ENCODE measurements around the gene SYTL5. TPM values are rescaled to one million over a fixed set of nuclear protein-coding genes. Genes with fewer than 3 reads are reported as not detected.
"Not testable (repeated sequence)": the region's sequence is repeated elsewhere in the genome, so short reads cannot be mapped to it uniquely, and the experiment has no call there.

The SYTL5 gene
- under 1 TPM in 1 of 3 donors, not detected in 2; 0.05 TPM for total RNA-seq

DNA sequence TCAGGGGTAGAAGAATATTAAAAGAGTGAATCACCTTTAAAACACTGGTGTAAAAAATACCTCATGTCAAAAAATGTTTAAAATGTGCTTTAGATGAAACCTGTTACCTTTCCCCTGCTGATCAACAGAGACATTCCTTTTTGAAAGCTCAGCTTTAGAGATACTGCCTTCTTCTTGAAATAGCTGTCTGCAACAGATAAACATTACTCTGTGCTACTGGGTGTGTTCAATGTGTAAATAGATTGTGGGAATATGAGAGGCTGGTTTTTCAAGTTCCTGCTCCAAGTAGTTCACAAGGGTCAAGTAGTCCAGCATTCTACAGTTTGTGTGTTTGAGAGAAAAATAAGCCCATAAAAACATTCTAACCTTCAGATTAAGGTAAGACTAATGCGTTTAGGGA lies at the start of gene SYTL5:
Gene SYTL5 (plus strand): TSS at position 263 of the 400 bp plus-strand sequence. CDS start 27,337 bp downstream, outside the sequence.
- H3K27me3 Mint-ChIP-seq (ENCODE audit: low read depth): peaks cover 3% of the 10 kb centered on the region
- no peaks in the 10 kb centered on the region for H3K4me1 Mint-ChIP-seq (ENCODE audit: low read depth)
- H3K36me3 Mint-ChIP-seq (ENCODE audit: insufficient read depth): no peaks in the 10 kb centered on the region
- ATAC-seq (no peak), DNase-seq (no peak)
- no peaks in the 10 kb centered on the region for H3K9me3 Mint-ChIP-seq
- no peak within 1 kb of the TSS for H3K4me3 Mint-ChIP-seq

DNA sequence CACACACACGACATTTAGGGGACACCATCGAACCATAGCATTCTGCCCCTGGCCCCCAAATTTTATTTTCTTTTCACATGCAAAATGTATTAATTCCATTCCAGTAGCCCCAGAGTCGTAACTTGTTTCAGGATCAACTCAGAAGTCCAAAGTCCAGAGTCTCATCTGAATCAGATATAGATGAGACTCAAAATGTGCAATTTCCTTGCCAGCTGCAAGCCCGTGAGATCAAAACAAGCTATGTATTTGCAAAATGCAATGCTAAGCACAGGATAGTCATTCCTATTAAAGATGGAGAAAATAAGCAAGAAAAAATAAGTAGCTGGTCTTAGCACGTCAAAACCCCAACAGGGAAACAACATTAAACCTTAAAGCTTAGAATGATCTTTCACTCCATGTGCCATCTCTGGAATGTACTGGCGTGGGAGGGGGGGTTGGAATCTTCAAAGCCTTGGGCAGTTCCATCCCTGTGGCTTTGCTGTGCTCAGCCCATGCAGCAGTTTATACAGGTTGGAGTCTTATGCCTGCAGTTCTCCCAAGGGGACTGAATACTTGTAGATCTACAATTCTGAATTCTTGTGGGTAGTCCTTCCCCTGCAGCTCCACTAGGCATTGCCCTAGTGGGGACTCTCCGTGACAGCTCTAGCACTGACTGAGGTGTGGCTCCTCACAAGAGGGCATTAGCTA lies 47.7 kb upstream of the SYTL5 start:
- H3K36me3 Mint-ChIP-seq (ENCODE audit: insufficient read depth): no peaks in the 10 kb centered on the region
- DNase-seq (no peak), ATAC-seq (no peak)
- no peaks in the 10 kb centered on the region for H3K9me3 Mint-ChIP-seq
- H3K4me3 Mint-ChIP-seq: no peak overlapping the region
- no peaks in the 10 kb centered on the region for H3K4me1 Mint-ChIP-seq (ENCODE audit: low read depth)
- H3K27me3 Mint-ChIP-seq (ENCODE audit: low read depth): no peaks in the 10 kb centered on the region

DNA sequence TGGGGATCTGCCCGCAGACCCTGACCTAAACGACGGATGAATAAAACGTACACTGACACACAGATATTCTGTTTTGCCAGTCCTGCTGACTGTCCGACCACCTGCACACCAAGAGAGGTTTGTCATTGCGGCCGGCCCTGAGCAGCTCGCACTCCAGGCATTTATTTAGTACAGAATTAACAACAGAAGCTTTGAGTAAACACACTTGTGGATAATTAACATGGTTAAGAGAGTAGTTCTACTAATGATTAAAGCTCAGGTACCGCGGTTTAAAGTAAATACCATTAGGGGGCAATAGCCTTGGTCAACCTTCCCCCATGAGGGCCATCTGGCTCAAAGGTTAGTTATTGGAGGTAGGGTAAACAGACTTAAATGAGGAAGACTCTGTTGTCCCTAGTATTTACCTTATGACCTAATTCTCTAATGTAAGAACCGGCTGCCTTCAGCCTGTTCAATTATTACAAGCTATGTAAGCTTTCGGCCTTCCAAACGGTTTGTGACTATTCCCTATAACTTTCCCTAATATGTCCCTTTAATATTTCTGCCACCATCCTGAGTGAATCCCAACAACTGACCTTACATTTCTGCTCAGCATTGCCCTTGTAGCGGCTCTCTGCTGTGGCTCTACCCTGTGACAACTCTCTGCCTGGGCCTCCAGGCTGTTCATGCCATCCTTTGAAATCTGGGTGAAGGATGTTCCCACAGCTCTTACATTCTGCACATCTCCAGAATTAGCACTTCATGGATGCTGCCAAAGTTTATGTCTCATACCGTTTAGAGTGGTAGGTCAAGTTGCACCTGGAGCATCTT lies 46.9 kb upstream of the SYTL5 start:
- Mint-ChIP-seq H3K27me3 (ENCODE audit: low read depth) (no peaks in the 10 kb centered on the region), H3K4me3 (no peak overlapping the region), H3K36me3 (ENCODE audit: insufficient read depth) (no peaks in the 10 kb centered on the region), H3K4me1 (ENCODE audit: low read depth) (no peaks in the 10 kb centered on the region), H3K9me3 (no peaks in the 10 kb centered on the region)
- ATAC-seq: no peak
- DNase-seq: no peak

DNA sequence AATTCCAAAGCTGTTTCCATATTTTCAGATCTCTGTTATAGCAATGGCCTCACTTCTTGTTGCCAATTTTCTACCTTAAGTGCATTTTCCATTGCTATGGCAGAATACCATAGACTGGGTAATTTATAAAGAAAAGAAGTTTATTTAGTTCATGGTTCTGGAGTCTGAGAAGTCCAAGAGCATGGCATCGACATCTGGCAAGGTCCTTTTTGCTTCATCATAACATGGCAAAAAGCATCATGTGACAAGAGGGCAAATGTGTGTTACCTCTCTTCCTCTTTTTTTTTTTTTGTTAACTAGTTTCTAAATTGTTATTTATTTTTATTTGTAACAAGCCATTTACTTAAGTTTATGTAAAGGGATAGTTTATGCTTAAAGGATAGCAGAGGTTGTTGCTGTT lies 45.2 kb upstream of the SYTL5 start:
- Mint-ChIP-seq H3K4me1 (ENCODE audit: low read depth) (no peaks in the 10 kb centered on the region), H3K9me3 (no peaks in the 10 kb centered on the region), H3K4me3 (no peak overlapping the region), H3K27me3 (ENCODE audit: low read depth) (no peaks in the 10 kb centered on the region), H3K36me3 (ENCODE audit: insufficient read depth) (no peaks in the 10 kb centered on the region)
- ATAC-seq (no peak), DNase-seq (no peak)

DNA sequence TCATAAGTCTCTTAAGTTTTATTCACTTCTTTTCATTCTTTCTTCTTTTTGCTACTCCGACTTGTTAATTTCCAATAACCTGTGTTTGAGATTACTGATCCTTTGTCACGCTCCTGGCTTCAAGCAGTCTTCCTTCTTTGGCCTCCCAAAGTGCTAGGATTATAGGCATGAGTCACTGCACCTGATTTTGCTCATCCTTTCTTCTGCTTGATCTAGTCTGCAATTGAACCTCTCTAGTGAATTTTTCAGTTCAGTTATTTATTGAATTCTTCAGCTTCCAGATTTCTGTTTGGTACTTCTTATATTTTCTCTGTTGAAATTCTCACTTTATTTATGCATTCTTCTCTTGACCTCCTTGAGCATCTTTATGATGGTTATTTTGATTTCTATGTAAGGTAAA lies 38.6 kb upstream of the SYTL5 start:
- Mint-ChIP-seq H3K36me3 (ENCODE audit: insufficient read depth) (no peaks in the 10 kb centered on the region), H3K4me1 (ENCODE audit: low read depth) (no peaks in the 10 kb centered on the region), H3K4me3 (no peak overlapping the region), H3K27me3 (ENCODE audit: low read depth) (peaks cover 6% of the 10 kb centered on the region), H3K9me3 (peaks cover 6% of the 10 kb centered on the region)
- ATAC-seq (no peak), DNase-seq (no peak)

DNA sequence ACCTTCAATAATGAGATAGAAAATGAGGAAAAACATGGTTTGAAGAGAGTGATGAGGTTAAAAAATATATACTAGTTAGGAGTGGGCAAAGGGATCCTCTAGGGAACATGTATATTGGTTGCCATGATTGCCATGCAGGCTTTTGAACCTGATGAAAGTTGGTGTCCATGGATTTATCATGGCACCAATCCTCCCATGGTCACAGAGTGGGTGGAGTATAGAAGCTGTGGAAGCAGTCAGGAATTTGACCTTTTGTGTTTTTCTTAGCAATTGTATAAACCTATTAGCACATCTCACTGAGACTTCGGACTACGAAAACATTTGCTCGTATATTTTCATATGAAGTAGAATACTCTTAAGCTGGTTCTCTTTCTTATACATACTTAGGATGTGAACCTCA lies 30.9 kb upstream of the SYTL5 start:
- DNase-seq (no peak), ATAC-seq (no peak)
- Mint-ChIP-seq H3K4me1 (ENCODE audit: low read depth) (peaks cover 7% of the 10 kb centered on the region), H3K4me3 (no peak overlapping the region), H3K9me3 (no peaks in the 10 kb centered on the region), H3K36me3 (ENCODE audit: insufficient read depth) (no peaks in the 10 kb centered on the region), H3K27me3 (ENCODE audit: low read depth) (peaks cover 11% of the 10 kb centered on the region)

DNA sequence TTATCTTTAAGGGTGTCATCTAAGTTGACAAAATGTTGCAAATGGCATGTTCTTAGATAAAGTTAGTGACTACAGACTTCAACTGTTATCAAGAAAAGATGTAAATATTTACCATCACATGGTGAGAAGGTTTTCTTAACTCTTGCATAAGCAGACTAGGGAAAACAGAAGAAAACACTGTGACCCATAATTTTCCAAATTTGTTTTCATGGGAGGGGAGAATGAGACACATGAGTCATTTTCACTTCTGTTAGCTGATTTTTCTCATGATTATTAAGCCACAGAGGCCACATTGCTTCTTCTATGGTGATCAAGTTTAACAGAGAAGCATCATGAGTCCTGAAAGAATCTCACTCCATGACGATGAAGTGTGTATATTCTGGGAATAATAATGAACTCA lies 30.2 kb upstream of the SYTL5 start:
- Mint-ChIP-seq H3K9me3 (no peaks in the 10 kb centered on the region), H3K4me1 (ENCODE audit: low read depth) (peaks cover 7% of the 10 kb centered on the region), H3K36me3 (ENCODE audit: insufficient read depth) (no peaks in the 10 kb centered on the region), H3K27me3 (ENCODE audit: low read depth) (peaks cover 10% of the 10 kb centered on the region), H3K4me3 (no peak overlapping the region)
- ATAC-seq (no peak), DNase-seq (no peak)

DNA sequence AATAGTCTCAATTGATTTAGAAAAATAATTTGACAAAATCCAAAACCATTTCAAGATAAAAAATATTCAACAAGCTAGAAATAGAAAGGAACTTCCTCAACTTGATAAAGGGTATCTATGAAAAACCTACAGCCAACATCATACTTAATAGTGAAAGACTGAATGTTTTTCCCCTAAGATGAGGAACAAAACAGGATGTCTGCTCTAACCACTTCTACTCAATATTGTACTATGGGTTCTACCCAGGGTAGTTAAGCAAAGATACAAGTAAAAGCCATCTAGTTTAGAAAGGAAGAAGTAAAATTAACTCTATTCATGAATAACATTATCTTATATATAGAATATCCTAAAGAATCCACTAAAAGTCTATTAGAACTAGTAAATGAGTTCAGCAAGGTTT lies 21.5 kb upstream of the SYTL5 start:
- no peaks in the 10 kb centered on the region for H3K4me1 Mint-ChIP-seq (ENCODE audit: low read depth)
- H3K9me3 Mint-ChIP-seq: peaks cover 3% of the 10 kb centered on the region
- no peak for DNase-seq
- H3K36me3 Mint-ChIP-seq (ENCODE audit: insufficient read depth): no peaks in the 10 kb centered on the region
- H3K27me3 Mint-ChIP-seq (ENCODE audit: low read depth): peaks cover 3% of the 10 kb centered on the region
- H3K4me3 Mint-ChIP-seq: no peak overlapping the region
- ATAC-seq: no peak

DNA sequence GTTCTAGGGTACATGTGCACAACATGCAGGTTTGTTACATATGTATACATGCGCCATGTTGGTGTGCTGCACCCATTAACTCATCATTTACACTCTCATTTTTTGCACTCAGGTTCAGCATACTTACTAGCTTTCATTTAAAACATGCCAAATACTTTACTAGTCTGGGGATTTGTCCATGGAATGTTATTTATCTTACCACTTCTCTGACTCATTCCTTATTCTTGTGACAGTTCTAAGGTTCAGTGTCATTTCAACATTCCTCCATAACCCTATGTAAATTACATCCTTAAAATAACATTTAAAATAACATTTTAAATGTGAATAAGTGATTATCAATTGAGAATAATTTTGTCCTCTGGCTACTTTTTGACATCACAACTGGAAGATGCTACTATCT lies 19.5 kb upstream of the SYTL5 start:
- ATAC-seq (no peak), DNase-seq (no peak)
- Mint-ChIP-seq H3K9me3 (peaks cover 3% of the 10 kb centered on the region), H3K4me3 (no peak overlapping the region), H3K27me3 (ENCODE audit: low read depth) (no peaks in the 10 kb centered on the region), H3K4me1 (ENCODE audit: low read depth) (no peaks in the 10 kb centered on the region), H3K36me3 (ENCODE audit: insufficient read depth) (no peaks in the 10 kb centered on the region)

DNA sequence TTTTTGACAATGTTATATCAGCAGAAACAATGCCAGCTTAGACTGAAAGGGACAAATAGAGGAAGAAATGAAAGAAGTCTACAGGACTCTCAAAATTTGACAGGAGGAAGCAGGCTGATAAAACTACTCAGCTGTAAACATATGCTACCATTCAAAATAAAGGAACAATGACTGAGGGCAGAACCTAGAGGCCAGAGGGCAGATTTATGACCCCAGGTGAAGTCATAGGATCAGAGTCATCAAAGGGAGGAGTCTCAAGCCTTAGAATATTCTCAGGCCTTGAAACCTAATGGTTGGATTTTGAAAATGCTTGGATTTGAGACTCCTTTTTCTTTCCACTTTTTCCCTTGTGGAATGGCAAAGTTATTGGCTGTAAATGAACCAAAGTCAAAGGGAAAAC lies 17.0 kb upstream of the SYTL5 start:
- DNase-seq (no peak), ATAC-seq (no peak)
- Mint-ChIP-seq H3K4me3 (no peak overlapping the region), H3K36me3 (ENCODE audit: insufficient read depth) (no peaks in the 10 kb centered on the region), H3K9me3 (no peaks in the 10 kb centered on the region), H3K4me1 (ENCODE audit: low read depth) (no peaks in the 10 kb centered on the region), H3K27me3 (ENCODE audit: low read depth) (no peaks in the 10 kb centered on the region)

DNA sequence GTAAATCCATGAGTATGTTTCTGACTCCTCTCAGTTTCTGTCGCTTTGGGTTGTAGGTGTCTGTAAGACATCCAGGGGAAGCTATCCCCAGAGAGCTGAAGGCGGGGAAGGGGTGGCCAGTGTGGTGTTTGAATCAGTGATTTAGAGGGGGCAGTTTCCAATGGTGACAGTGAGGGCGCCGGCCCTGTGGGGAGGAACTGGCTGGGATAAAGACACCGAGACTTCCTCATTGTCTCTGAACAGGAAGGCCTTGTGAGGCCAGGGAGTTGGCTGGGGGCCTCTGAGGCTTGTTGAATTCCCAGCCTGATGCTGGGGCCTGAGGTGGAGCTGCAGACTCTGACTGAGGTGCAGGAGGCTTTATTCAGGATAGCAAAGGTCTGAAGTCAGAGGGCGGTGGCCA lies 15.1 kb upstream of the SYTL5 start:
- not testable (repeated sequence) for H3K4me1 Mint-ChIP-seq (ENCODE audit: low read depth); H3K27me3 Mint-ChIP-seq (ENCODE audit: low read depth); H3K9me3 Mint-ChIP-seq; H3K4me3 Mint-ChIP-seq; ATAC-seq; DNase-seq; H3K36me3 Mint-ChIP-seq (ENCODE audit: insufficient read depth)

DNA sequence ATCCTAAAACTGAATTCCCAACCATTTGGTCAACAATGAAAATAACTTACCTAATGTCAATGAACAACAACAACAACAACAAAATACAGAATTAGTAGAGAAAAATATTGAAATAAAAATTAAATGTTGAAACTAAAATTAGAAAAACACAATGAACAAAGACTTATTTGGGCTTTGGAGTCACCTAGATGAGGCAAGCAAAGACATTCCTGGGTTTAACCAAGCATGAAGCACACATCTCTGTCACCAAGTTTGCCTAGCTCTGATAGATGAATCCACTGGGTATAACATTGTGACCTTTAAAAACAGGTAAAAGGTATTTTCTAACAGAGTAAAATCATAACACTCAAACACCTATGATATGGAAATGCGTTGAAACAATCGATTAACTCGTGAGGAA lies 13.2 kb upstream of the SYTL5 start:
- Mint-ChIP-seq H3K9me3 (no peaks in the 10 kb centered on the region), H3K27me3 (ENCODE audit: low read depth) (no peaks in the 10 kb centered on the region), H3K36me3 (ENCODE audit: insufficient read depth) (no peaks in the 10 kb centered on the region), H3K4me1 (ENCODE audit: low read depth) (no peaks in the 10 kb centered on the region), H3K4me3 (no peak overlapping the region)
- DNase-seq (no peak), ATAC-seq (no peak)

DNA sequence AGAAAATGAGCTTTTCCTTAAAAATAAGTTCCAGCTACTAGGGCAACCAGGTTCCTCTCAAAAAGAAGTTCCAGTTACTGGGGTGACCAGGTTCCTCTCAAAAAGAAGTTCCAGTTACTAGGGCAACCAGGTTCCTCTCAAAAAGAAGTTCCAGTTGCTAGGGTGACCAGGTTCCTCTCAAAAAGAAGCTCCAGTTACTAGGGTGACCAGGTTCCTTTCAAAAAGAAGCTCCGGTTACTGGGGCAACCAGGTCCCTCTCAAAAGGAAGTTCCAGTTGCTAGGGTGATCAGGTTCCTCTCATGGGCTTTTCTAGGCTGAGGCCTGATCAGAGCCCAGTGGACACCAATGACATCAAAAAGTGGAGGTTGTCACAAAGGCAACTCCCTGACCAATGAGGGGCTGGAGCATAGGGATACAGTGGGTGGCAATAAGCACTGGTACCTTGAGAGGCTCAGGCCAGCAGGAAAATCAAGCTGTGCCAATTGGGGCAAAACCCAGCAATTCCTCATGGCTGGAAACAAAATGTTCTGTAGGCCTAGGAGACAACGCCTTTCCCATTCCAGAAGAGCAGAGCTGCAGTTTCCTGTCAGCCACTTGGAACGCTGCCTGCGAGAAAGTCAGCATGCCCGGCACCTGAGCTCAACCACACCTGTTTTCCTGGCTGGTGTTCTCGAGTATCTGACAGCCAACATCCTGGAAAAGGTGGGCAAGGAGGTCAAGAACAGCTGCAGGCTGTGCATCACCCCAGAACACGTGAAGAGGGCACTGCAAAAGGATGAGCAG lies 12.3 kb upstream of the SYTL5 start:
- DNase-seq (no peak), ATAC-seq (no peak)
- Mint-ChIP-seq H3K36me3 (ENCODE audit: insufficient read depth) (no peaks in the 10 kb centered on the region), H3K4me3 (no peak overlapping the region), H3K9me3 (no peaks in the 10 kb centered on the region), H3K27me3 (ENCODE audit: low read depth) (no peaks in the 10 kb centered on the region), H3K4me1 (ENCODE audit: low read depth) (no peaks in the 10 kb centered on the region)

DNA sequence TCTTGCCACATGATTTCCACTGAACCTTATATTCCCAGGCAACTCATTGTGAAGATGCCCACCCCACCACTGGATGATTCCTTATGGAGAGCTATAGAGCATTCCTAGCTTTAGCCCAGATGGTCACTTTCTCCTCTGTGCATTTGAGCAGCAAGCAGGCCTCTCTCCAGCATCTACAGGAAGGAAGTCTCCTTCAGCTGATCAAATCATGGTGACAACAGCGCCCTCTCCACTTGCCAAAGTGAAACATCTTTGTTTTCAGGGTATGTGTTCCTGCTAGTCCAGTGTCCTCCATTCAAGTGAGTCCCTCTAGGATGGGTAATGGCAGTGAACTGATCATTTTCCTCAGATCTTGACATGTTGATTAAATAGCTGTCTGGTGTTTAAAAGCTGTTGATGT lies 10.9 kb upstream of the SYTL5 start:
- Mint-ChIP-seq H3K9me3 (no peaks in the 10 kb centered on the region), H3K4me3 (no peak overlapping the region), H3K36me3 (ENCODE audit: insufficient read depth) (no peaks in the 10 kb centered on the region), H3K27me3 (ENCODE audit: low read depth) (no peaks in the 10 kb centered on the region), H3K4me1 (ENCODE audit: low read depth) (no peaks in the 10 kb centered on the region)
- DNase-seq: no peak
- no peak for ATAC-seq

Measured in activated T-cell treated with anti-CD3 and anti-CD28 coated beads, Interleukin-2, amount 50 U/mL, for 4 hours (primary cell).